Fibroblast of pulmonary artery (primary cell): ENCODE data around the gene APBB1.

Experiments used
- DNase-seq: peaks from one replicate; pipeline ENCODE4 v3.0.0-alpha.2; 2010; ENCODE audit warnings: low read depth
- H3K4me3 ChIP-seq: replicated peaks from 2 replicates; pipeline ENCODE4 v1.5.1; 2011; ENCODE audit warnings: low read depth, mild to moderate bottlenecking, control low read depth, low read length, moderate library complexity
- CTCF ChIP-seq: IDR thresholded peaks from 2 replicates; pipeline ENCODE4 v1.5.1; 2011; ENCODE audit warnings: mild to moderate bottlenecking, control low read depth, low read length, inconsistent platforms; ENCODE audit errors: missing control alignments

Gene APBB1

DNA sequence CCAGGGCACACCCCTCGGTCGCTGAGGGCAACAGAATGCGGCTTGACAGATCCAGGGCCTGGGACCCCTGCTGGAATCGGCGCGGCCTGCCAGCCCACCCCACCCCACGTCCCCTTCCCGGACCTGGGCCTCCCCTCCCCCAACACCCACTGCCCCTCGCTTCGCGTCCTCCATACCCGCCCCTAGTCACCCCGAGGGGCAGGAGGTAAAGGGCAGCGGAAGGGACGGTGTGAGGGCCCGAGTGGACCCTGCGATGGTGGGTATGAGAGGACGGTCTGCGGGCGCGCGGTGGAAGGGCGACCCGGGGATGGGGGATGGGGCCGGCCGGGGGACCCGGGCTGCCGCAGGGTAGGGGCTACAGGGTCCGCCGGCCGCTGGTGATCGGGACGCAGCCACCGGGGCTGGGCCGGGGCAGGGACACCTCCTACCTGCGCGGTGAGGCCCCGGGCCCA, 311 bp downstream of the APBB1 start:
- no peak for DNase-seq
- no peak for TF ChIP-seq CTCF
- peak overlapping the region; percentile 71 for H3K4me3 ChIP-seq

GRCh38 chr11:6417907-6418556, 862 bp downstream of the APBB1 start:
- DNase-seq = no peak
- TF ChIP-seq CTCF = no peak
- H3K4me3 ChIP-seq = peak overlapping the region; percentile 71

GRCh38 chr11:6415797-6416196, 3.1 kb downstream of the APBB1 start:
- TF ChIP-seq CTCF = no peak
- no peak overlapping the region for H3K4me3 ChIP-seq
- DNase-seq = no peak

- DNase-seq = no peak
- no peak for TF ChIP-seq CTCF
- H3K4me3 ChIP-seq = no peak overlapping the region
These were observed 4.0 kb downstream of the APBB1 start for GRCh38 chr11:6414874-6415328.

DNA sequence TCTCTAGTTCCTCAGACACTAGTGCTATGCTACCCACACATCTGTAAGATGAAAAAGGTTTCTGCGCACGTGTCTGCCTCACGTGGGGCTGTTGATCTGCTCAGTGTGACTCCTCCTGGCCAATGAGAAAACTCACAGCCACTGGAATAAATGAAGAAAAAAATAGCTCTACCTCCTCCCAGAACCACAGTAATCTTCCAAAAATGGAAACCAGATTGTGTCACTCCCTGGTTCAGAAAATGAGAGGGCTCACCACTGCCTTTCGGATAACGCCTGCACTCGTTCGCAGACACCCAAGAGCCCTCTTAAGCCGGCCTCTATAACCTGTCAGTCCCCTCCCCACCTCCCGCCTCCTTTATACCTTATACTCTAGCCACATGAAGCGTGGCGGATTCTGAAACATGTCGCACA, 5.1 kb downstream of the APBB1 start:
- TF ChIP-seq CTCF = no peak
- H3K4me3 ChIP-seq = no peak overlapping the region
- no peak for DNase-seq

- no peak overlapping the region for H3K4me3 ChIP-seq
- DNase-seq = no peak
- no peak for TF ChIP-seq CTCF
These were observed 7.3 kb downstream of the APBB1 start for GRCh38 chr11:6411594-6412031.
